Neuronal stem cell (in vitro differentiated cells): ENCODE data around the gene DCHS1.
"Not testable (repeated sequence)": the region's sequence is repeated elsewhere in the genome, so short reads cannot be mapped to it uniquely, and the experiment has no call there.

Source experiments
- DNase-seq: peaks from one replicate; pipeline ENCODE4 v3.0.0-alpha.2; 2013; ENCODE audit warnings: low spot score
- H2AFZ ChIP-seq: one replicate; pipeline ENCODE4 v1.6.1; 2013; ENCODE audit warnings: mild to moderate bottlenecking, low read length, inconsistent platforms
- H2AK5ac ChIP-seq: 2 replicates; pipeline ENCODE4 v1.6.1; 2013; ENCODE audit warnings: low read depth, mild to moderate bottlenecking, inconsistent platforms, low read length, moderate library complexity, mixed read lengths
- H2BK120ac ChIP-seq: 2 replicates; pipeline ENCODE4 v1.6.1; 2013; ENCODE audit warnings: low read depth, mild to moderate bottlenecking, inconsistent platforms, low read length, moderate library complexity, mixed read lengths
- H2BK12ac ChIP-seq: one replicate; pipeline ENCODE4 v1.6.1; 2013; ENCODE audit warnings: low read length, inconsistent platforms
- H2BK15ac ChIP-seq: 2 replicates; pipeline ENCODE4 v1.6.1; 2013; ENCODE audit warnings: mild to moderate bottlenecking, low read length, inconsistent platforms, mixed read lengths
- H2BK5ac ChIP-seq: one replicate; pipeline ENCODE4 v1.6.1; 2013; ENCODE audit warnings: inconsistent platforms, mild to moderate bottlenecking, low read length, moderate library complexity
- H3K14ac ChIP-seq: one replicate; pipeline ENCODE4 v1.6.1; 2013; ENCODE audit warnings: low read length, inconsistent platforms
- H3K18ac ChIP-seq: 2 replicates; pipeline ENCODE4 v1.6.1; 2013; ENCODE audit warnings: low read length, inconsistent platforms
- H3K23ac ChIP-seq: 2 replicates; pipeline ENCODE4 v1.6.1; 2013; ENCODE audit warnings: low read depth, mild to moderate bottlenecking, mixed read lengths, low read length, inconsistent platforms; ENCODE audit not compliant: poor library complexity
- H3K27ac ChIP-seq: replicated peaks from 3 replicates; pipeline ENCODE4 v1.5.1; 2013; ENCODE audit warnings: low read length, inconsistent platforms
- H3K27me3 ChIP-seq, 3 experiments: 2 replicates each; pipeline ENCODE4 v1.6.1; 2013; ENCODE audit warnings: low read length in 3 of 3, mild to moderate bottlenecking in 2 of 3, inconsistent platforms in 1 of 3, low read depth in 1 of 3, mixed read lengths in 1 of 3, moderate library complexity in 1 of 3; ENCODE audit not compliant: control insufficient read depth in 3 of 3, insufficient read depth in 3 of 3
- H3K36me3 ChIP-seq, 2 donors: replicated peaks in 1 of 2; 2 replicates each; pipeline ENCODE4 v1.6.1; 2013; ENCODE audit warnings: low read length in 2 of 2; ENCODE audit not compliant: control insufficient read depth in 2 of 2, insufficient read depth in 2 of 2
- H3K4ac ChIP-seq: 2 replicates; pipeline ENCODE4 v1.6.1; 2013; ENCODE audit warnings: inconsistent platforms, mild to moderate bottlenecking, low read length, moderate library complexity
- H3K4me1 ChIP-seq, 2 donors: 1 replicate in 1 of 2; 2 replicates in 1 of 2; pipeline ENCODE4 v1.6.1; 2013; ENCODE audit warnings: low read length in 2 of 2, low read depth in 1 of 2; ENCODE audit not compliant: control insufficient read depth in 2 of 2, insufficient read depth in 1 of 2
- H3K4me2 ChIP-seq: one replicate; pipeline ENCODE4 v1.6.1; 2013; ENCODE audit warnings: mild to moderate bottlenecking, low read length, inconsistent platforms; ENCODE audit not compliant: insufficient read depth, poor library complexity, severe bottlenecking
- H3K4me3 ChIP-seq, 2 donors: 2 replicates each; pipeline ENCODE4 v1.5.1; 2013; ENCODE audit warnings: low read length in 2 of 2, mild to moderate bottlenecking in 2 of 2, inconsistent platforms in 1 of 2, moderate library complexity in 1 of 2
- H3K79me1 ChIP-seq: one replicate; pipeline ENCODE4 v1.6.1; 2013; ENCODE audit warnings: low read depth, mild to moderate bottlenecking, inconsistent platforms, low read length, moderate library complexity
- H3K9ac ChIP-seq: one replicate; pipeline ENCODE4 v1.6.1; 2013; ENCODE audit warnings: mild to moderate bottlenecking, low read depth, low read length, inconsistent platforms; ENCODE audit not compliant: poor library complexity
- H3K9me3 ChIP-seq, 2 donors: replicated peaks in 1 of 2; 2 replicates each; pipeline versions ENCODE3 to v1.6.1; 2013; ENCODE audit warnings: low read length in 2 of 2, mild to moderate bottlenecking in 2 of 2, inconsistent platforms in 1 of 2, low read depth in 1 of 2, mixed read lengths in 1 of 2, moderate library complexity in 1 of 2; ENCODE audit not compliant: control insufficient read depth in 2 of 2, insufficient read depth in 1 of 2
- H4K8ac ChIP-seq: one replicate; pipeline ENCODE4 v1.6.1; 2013; ENCODE audit warnings: low read depth, mild to moderate bottlenecking, inconsistent platforms, low read length, moderate library complexity
- H4K91ac ChIP-seq: one replicate; pipeline ENCODE4 v1.6.1; 2013; ENCODE audit warnings: low read length, low read depth, mild to moderate bottlenecking, inconsistent platforms; ENCODE audit not compliant: poor library complexity
- WGBS, 2 donors: extraction: QIAGEN DNeasy Blood & Tissue Kit; methylation state at CpG; one replicate each; pipeline ENCODE4 v1.1.7; 2013; ENCODE audit warnings: missing lambda C conversion rate in 2 of 2, mixed read lengths in 1 of 2; ENCODE audit not compliant: insufficient read length in 2 of 2, insufficient replicate concordance in 1 of 2; ENCODE audit errors: extremely low coverage in 2 of 2; 5-methylcytosine and 5-hydroxymethylcytosine counted together

The DCHS1 gene

DNA sequence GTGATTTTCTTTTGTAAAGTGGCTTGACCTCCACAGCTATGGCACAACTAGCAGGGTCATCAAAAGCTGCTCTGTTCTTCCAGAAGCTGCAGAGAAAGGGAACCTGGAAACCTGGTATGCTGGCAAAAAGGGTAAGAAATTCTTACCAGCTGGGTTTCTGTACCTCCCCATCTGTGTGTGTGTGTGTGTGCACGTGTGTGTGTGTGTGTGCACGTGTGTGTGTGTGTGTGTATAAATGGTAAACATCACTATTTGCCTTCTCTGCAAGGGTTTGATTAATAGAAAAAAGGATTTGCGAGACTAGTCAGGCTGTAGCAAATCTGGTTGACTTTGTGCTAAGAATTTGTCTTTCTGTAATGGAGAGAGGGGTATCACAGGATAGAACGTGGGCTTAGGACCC is 32.3 kb upstream of the DCHS1 start:
- H2BK120ac ChIP-seq, result no peak overlapping the region
- H3K14ac ChIP-seq, result no peak overlapping the region
- no peak overlapping the region for H3K27ac ChIP-seq
- H3K4me2 ChIP-seq, result no peak overlapping the region
- H4K91ac ChIP-seq, result no peak overlapping the region
- no peak overlapping the region for H2BK15ac ChIP-seq
- no peak overlapping the region for H2AK5ac ChIP-seq
- WGBS, 2 donors, result no CpG with 5 or more reads among the region's 4 CpGs
- H3K79me1 ChIP-seq, result peaks cover 1% of the 10 kb centered on the region
- no peak overlapping the region for H2BK5ac ChIP-seq
- no peak overlapping the region for H3K9ac ChIP-seq
- no peak overlapping the region for H3K4ac ChIP-seq
- no peaks in the 10 kb centered on the region for H3K27me3 ChIP-seq
- H3K18ac ChIP-seq, result no peak overlapping the region
- H2BK12ac ChIP-seq, result no peak overlapping the region
- no peak overlapping the region for H2AFZ ChIP-seq
- DNase-seq, result no peak
- H3K36me3 ChIP-seq, result no peaks in the 10 kb centered on the region
- no peak overlapping the region for H3K4me3 ChIP-seq
- no peak overlapping the region for H4K8ac ChIP-seq
- H3K9me3 ChIP-seq, result peaks cover 4 to 5% of the 10 kb centered on the region in 2 donors
- no peaks in the 10 kb centered on the region for H3K4me1 ChIP-seq
- no peak overlapping the region for H3K23ac ChIP-seq

DNA sequence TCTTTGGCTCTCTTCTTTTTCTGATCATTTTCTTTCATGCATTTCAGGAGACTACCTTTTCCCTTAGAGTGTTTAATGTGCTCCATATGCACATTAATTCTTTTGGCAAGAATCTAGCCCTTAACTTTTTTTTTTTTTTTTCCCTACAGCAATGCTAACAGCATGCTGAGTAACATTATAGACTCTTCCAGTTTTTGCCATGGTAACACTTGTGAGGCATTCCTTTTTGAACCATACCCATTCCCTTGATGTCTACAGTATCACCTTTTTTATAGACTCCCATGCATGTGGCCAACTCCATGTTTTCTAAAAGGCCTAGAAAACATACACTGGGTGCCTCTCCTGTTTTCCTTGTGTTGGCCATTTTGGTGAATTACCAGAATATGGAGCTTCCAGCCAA is 30.4 kb upstream of the DCHS1 start:
- no peak overlapping the region for H2BK12ac ChIP-seq
- no peak overlapping the region for H3K4me3 ChIP-seq
- no peak overlapping the region for H2AFZ ChIP-seq
- H4K91ac ChIP-seq, result no peak overlapping the region
- H3K4ac ChIP-seq, result no peak overlapping the region
- no peak overlapping the region for H3K9ac ChIP-seq
- H3K4me2 ChIP-seq, result no peak overlapping the region
- no peaks in the 10 kb centered on the region for H3K27me3 ChIP-seq
- H3K14ac ChIP-seq, result no peak overlapping the region
- H3K18ac ChIP-seq, result no peak overlapping the region
- H3K36me3 ChIP-seq, result peaks cover 5 to 14% of the 10 kb centered on the region in 2 donors
- no peak overlapping the region for H2BK120ac ChIP-seq
- H3K27ac ChIP-seq, result no peak overlapping the region
- DNase-seq, result no peak
- peaks cover 4 to 5% of the 10 kb centered on the region in 2 donors for H3K9me3 ChIP-seq
- H2AK5ac ChIP-seq, result no peak overlapping the region
- peaks cover 3 to 4% of the 10 kb centered on the region in 2 donors for H3K4me1 ChIP-seq
- peaks cover 4% of the 10 kb centered on the region for H3K79me1 ChIP-seq
- no peak overlapping the region for H3K23ac ChIP-seq
- H2BK5ac ChIP-seq, result no peak overlapping the region
- H2BK15ac ChIP-seq, result no peak overlapping the region
- H4K8ac ChIP-seq, result no peak overlapping the region

DNA sequence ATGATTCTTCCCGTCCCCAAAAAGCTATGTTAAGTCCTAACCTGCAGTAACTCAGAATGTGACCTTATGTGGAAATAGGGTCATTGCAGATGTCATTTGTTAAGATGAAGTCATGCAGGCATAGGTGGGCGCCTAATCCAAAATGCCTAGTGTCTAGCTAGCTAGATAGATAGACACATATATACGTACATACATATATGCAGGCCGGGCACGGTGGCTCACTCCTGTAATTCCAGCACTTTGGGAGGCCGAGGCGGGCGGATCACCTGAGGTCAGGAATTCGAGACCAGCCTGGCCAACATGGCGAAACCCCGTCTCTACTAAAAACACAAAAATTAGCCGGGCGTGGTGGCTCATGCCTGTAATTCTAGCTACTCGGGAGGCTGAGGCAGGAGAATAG is 28.5 kb upstream of the DCHS1 start:
- not testable (repeated sequence) for H3K18ac ChIP-seq, H3K27me3 ChIP-seq, H3K14ac ChIP-seq, H2BK5ac ChIP-seq, H3K4ac ChIP-seq, H2AK5ac ChIP-seq, H3K27ac ChIP-seq, H3K23ac ChIP-seq, H2BK12ac ChIP-seq, H3K79me1 ChIP-seq, H4K91ac ChIP-seq, H4K8ac ChIP-seq, H3K4me1 ChIP-seq, DNase-seq, H2BK15ac ChIP-seq, H3K9ac ChIP-seq, H2BK120ac ChIP-seq, H3K9me3 ChIP-seq, H3K4me2 ChIP-seq
- peaks cover 11 to 31% of the 10 kb centered on the region in 2 donors for H3K36me3 ChIP-seq
- WGBS, 2 donors, result no CpG with 5 or more reads among the region's 14 CpGs
- H2AFZ ChIP-seq, result peak overlapping the region; percentile 91
- peak overlapping the region in 1 of 2 donors; percentile 54 for H3K4me3 ChIP-seq

DNA sequence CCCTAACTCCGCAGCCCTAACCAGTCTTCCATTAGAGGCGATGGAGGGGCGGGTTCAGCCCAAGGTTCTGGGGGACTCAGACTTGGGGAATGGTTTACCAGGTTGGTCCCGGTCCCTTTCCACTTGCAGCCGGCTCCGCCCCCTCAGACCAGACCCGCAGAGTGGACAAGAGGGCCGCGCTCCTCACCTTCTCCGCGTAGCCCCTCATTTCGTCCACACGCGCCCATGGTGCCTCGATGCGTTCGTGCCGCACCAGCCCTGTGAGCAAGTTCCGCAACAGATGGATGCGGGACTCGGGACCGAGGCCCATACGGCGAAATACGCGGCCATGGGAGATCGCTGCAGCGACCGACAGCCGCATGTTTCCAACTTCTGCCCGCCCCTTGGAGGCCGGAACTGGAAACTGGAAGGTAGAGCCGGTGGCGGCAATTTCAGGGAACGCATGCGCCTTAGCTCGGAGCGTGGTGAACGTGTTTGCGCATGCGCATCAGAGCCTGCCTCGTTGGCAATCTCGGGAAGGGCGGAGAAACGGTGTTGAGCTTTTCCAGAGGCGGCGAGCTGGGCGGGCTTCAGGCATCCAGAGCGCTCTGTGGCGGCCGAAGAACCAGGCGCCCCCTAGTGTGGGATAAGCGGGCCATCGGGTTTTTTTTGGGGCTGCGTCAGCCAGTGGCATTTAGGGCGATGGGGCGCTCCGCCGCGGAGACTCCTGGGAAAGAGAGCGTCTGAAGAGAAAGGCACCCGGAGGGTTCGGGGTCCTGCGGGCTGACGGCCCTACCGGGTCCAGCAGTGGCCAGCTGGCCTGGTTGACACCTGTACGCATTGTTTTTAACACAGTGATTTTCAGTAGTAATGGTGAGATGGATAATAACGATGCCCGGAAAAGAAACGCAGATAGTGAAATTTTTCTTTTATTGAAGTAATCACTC is 27.6 kb upstream of the DCHS1 start, which contains the start of gene MRPL17:
Gene MRPL17 (minus strand): TSS at position 405 of the 926 bp plus-strand sequence. CDS start 44 bp downstream, at position 361.
- Histone ChIP-seq H4K8ac (peak within 1 kb of the TSS; percentile 85), H3K14ac (peak within 1 kb of the TSS; percentile 100), H3K4me2 (peak within 1 kb of the TSS; percentile 65), H2BK12ac (no peak within 1 kb of the TSS), H3K27me3 (no peaks in the 10 kb centered on the region), H2BK5ac (peak within 1 kb of the TSS; percentile 57), H2AK5ac (no peak within 1 kb of the TSS), H3K9me3 (peaks cover 0 to 1% of the 10 kb centered on the region in 2 donors), H3K4ac (no peak within 1 kb of the TSS), H3K18ac (peak within 1 kb of the TSS; percentile 99), H2AFZ (peak within 1 kb of the TSS; percentile 92), H2BK120ac (no peak within 1 kb of the TSS), H2BK15ac (no peak within 1 kb of the TSS), H3K9ac (peak within 1 kb of the TSS; percentile 100), H3K27ac (peak within 1 kb of the TSS; percentile 93), H3K36me3 (peaks cover 11 to 33% of the 10 kb centered on the region in 2 donors), H4K91ac (no peak within 1 kb of the TSS), H3K79me1 (peaks cover 4% of the 10 kb centered on the region), H3K4me3 (peak within 1 kb of the TSS; percentile 92 to 100), H3K4me1 (peaks cover 3 to 4% of the 10 kb centered on the region in 2 donors), H3K23ac (peak within 1 kb of the TSS; percentile 92)
- no CpG with 5 or more reads among the region's 70 CpGs for WGBS, 2 donors
- peak; percentile 99 for DNase-seq
